ENCODE measurements around the gene DUSP5.

- TF ChIP-seq CTCF (tag by site-specific recombination; IDR thresholded peaks at IDR 0.05) (no peak), PATZ1 (tag by site-specific recombination; IDR thresholded peaks at IDR 0.05) (no peak), REST (tag by site-specific recombination; IDR thresholded peaks at IDR 0.05) (no peak), ZNF629 (tag by site-specific recombination; IDR thresholded peaks at IDR 0.05) (no peak), YY1 (tag by site-specific recombination; IDR thresholded peaks at IDR 0.05) (no peak), ZNF274 (IDR thresholded peaks at IDR 0.05; ENCODE audit: low read length) (no peak), ZNF274 (tag by site-specific recombination; IDR thresholded peaks at IDR 0.05; ENCODE audit: borderline replicate concordance) (no peak), ZNF488 (tag by site-specific recombination; IDR thresholded peaks at IDR 0.05) (no peak), IKZF3 (tag by site-specific recombination; IDR thresholded peaks at IDR 0.05) (no peak), GLI4 (tag by site-specific recombination; IDR thresholded peaks at IDR 0.05) (no peak), ZNF132 (tag by site-specific recombination; IDR thresholded peaks at IDR 0.05; ENCODE audit: borderline replicate concordance) (no peak), ZNF239 (tag by site-specific recombination; IDR thresholded peaks at IDR 0.05) (no peak), TSHZ1 (tag by site-specific recombination; IDR thresholded peaks at IDR 0.05; ENCODE audit: borderline replicate concordance) (no peak), ZXDB (tag by site-specific recombination; IDR thresholded peaks at IDR 0.05) (no peak)
Observed at GRCh38 chr10:110513949-110514348, 16.2 kb downstream of the DUSP5 start.
